LNCaP clone FGC (cell line): ENCODE data around the gene USP3.
"Not testable (repeated sequence)": the region's sequence is repeated elsewhere in the genome, so short reads cannot be mapped to it uniquely, and the experiment has no call there.

Experiments used
- DNase-seq: peaks from one replicate; pipeline ENCODE4 v3.0.0-alpha.2; 2011; ENCODE audit warnings: low read depth
- H3K4me3 ChIP-seq: 2 replicates; pipeline ENCODE4 v1.5.1; 2011; ENCODE audit warnings: mild to moderate bottlenecking, low read depth, low read length, control low read depth
- CTCF ChIP-seq: IDR thresholded peaks from 2 replicates; pipeline ENCODE4 v1.5.1; 2012; ENCODE audit warnings: mild to moderate bottlenecking; ENCODE audit not compliant: control insufficient read depth, insufficient read depth; ENCODE audit errors: extremely low read depth

Gene USP3

DNA sequence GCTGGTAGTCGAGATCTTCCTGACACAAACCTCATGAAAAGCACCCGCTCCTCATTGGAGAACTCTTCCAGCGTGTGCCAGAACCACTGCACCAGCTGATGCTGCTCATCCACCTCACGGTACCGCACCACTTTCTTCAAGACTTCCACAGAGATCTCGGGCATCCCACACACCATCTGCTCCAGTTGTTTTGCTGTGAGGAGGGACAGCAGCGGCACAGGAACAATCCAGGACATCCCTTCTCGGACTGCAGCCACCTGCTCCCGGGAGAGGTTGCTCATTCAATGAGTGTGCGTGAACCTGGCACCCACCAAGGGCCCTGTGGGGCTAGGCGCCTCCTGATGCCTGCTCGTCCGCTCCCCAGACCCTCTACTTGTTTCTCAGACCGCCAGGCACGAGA, 107.9 kb downstream of the USP3 start:
- no peak for DNase-seq
- H3K4me3 ChIP-seq, result no peak overlapping the region
- TF ChIP-seq CTCF, result no peak

DNA sequence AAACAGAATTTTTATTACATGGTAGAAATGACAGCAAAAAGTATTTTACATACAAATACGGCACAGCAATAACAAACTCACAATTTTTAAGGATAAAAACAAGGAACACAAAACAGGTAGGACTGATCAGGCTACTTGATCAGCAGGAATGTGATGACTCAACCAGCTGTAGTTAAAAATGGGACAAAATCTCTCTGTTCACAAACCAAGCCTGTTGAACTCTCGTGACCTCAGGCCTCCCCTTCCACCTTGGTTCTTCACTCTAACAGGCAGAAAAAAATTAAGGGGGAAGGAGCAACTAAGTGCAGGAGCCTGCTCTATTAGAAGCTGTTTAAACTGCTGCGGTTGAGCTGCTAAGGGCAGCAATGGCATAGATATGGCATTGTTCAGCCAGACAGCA, 111.5 kb downstream of the USP3 start:
- H3K4me3 ChIP-seq, result no peak overlapping the region
- TF ChIP-seq CTCF, result no peak
- DNase-seq, result no peak

GRCh38 chr15:63617147-63617546, 112.8 kb downstream of the USP3 start:
- DNase-seq, result not testable (repeated sequence)

GRCh38 chr15:63617627-63618026, 113.2 kb downstream of the USP3 start:
- H3K4me3 ChIP-seq, DNase-seq: not testable (repeated sequence)

More at GRCh38 chr15:63617147-63617546, 112.8 kb downstream of the USP3 start:
- H3K4me3 ChIP-seq, result not testable (repeated sequence)

GRCh38 chr15:63620760-63621159, 116.4 kb downstream of the USP3 start:
- H3K4me3 ChIP-seq, DNase-seq: not testable (repeated sequence)

GRCh38 chr15:63623232-63623969, 119.0 kb downstream of the USP3 start:
- TF ChIP-seq CTCF, result no peak
- no peak for DNase-seq

DNA sequence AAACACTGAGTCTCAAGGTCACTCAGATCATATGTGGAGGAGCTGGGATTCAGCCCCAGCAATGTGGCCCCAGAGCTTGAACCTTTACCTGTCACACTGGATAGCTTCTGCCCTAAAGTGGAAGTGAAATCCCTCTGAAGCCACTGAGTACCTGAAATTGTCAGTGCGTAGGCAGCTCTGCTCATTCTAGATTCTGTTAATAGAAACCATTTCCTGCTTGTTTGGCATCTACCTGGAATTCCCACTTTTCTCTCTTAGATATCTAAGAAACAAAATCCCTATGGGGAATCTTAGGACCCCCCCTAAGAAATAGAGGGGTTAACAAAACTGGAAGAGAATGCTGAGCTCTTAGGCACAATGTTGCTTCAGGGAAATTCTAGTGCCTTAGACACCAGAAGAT, 122.6 kb downstream of the USP3 start:
- no peak for DNase-seq
- TF ChIP-seq CTCF, result no peak
- H3K4me3 ChIP-seq, result no peak overlapping the region

More at GRCh38 chr15:63623232-63623969, 119.0 kb downstream of the USP3 start:
- H3K4me3 ChIP-seq, result no peak overlapping the region

GRCh38 chr15:63628123-63628822, 123.9 kb downstream of the USP3 start:
- H3K4me3 ChIP-seq, result no peak overlapping the region
- no peak for DNase-seq
- no peak for TF ChIP-seq CTCF
